Loucy (cell line): ENCODE results near the gene TSHZ2.

Source experiments
- H2AFZ ChIP-seq: fragments of 200-600 bp; sonication (generic); 2 replicates; pipeline ENCODE4 v1.6.0; 2016; ENCODE audit warnings: antibody characterized with exemption, mild to moderate bottlenecking, low read length, moderate library complexity
- H3F3A ChIP-seq: fragments of 200-600 bp; 2 replicates; pipeline ENCODE4 v1.6.0; 2016; ENCODE audit warnings: antibody characterized with exemption, low read depth, mild to moderate bottlenecking
- H3K27me3 ChIP-seq: fragments of 200-600 bp; sonication (generic); 2 replicates; pipeline ENCODE4 v1.6.1; 2014; ENCODE audit warnings: low read length, mild to moderate bottlenecking; ENCODE audit not compliant: insufficient read depth, poor library complexity, severe bottlenecking
- H3K36me3 ChIP-seq: fragments of 200-600 bp; sonication (generic); 2 replicates; pipeline ENCODE4 v1.6.1; 2016; ENCODE audit warnings: low read length; ENCODE audit not compliant: insufficient read depth
- H3K4me1 ChIP-seq: fragments of 200-600 bp; sonication (generic); 2 replicates; pipeline ENCODE4 v1.5.1; 2014; ENCODE audit warnings: low read length, mild to moderate bottlenecking; ENCODE audit not compliant: insufficient read depth, poor library complexity, severe bottlenecking
- H3K4me2 ChIP-seq: fragments of 200-600 bp; sonication (generic); 2 replicates; pipeline ENCODE4 v1.6.0; 2014; ENCODE audit warnings: antibody characterized with exemption, low read length, low read depth, mild to moderate bottlenecking; ENCODE audit not compliant: poor library complexity, severe bottlenecking
- H3K4me3 ChIP-seq: fragments of 200-600 bp; sonication (generic); 2 replicates; pipeline ENCODE4 v1.5.1; 2014; ENCODE audit warnings: low read length, mild to moderate bottlenecking, mixed read lengths; ENCODE audit not compliant: poor library complexity, severe bottlenecking
- H3K79me2 ChIP-seq: fragments of 200-600 bp; sonication (generic); 2 replicates; pipeline ENCODE4 v1.6.1; 2014; ENCODE audit warnings: low read length; ENCODE audit not compliant: insufficient read depth
- H3K9ac ChIP-seq: fragments of 200-600 bp; sonication (generic); 2 replicates; pipeline ENCODE4 v1.6.0; 2014; ENCODE audit warnings: mild to moderate bottlenecking, low read depth, low read length, moderate library complexity; ENCODE audit not compliant: poor library complexity, severe bottlenecking
- H3K9me2 ChIP-seq: fragments of 200-600 bp; sonication (generic); replicated peaks from 2 replicates; pipeline ENCODE4 v1.6.1; 2016; ENCODE audit warnings: low read depth, low read length, mixed read lengths
- H3K9me3 ChIP-seq: fragments of 200-600 bp; sonication (generic); 2 replicates; pipeline ENCODE4 v1.6.1; 2014; ENCODE audit warnings: mild to moderate bottlenecking, antibody characterized with exemption, low read length, low read depth; ENCODE audit not compliant: insufficient read depth
- H4K20me1 ChIP-seq: fragments of 200-600 bp; sonication (generic); 2 replicates; pipeline ENCODE4 v1.6.0; 2014; ENCODE audit warnings: antibody characterized with exemption, low read length, mild to moderate bottlenecking; ENCODE audit not compliant: insufficient read depth, poor library complexity, severe bottlenecking
- EZH2phosphoT487 ChIP-seq: fragments of 200-600 bp; IDR thresholded peaks from 2 replicates; pipeline ENCODE4 v1.6.1; 2018; ENCODE audit warnings: antibody characterized with exemption, mild to moderate bottlenecking, moderate library complexity, borderline replicate concordance
- TF ChIP-seq, protein P1 (sequence below): fragments of 200-600 bp; sonication (generic); conservative IDR thresholded peaks from 2 replicates; pipeline ENCODE4 v1.5.1; 2014; ENCODE audit warnings: mild to moderate bottlenecking, antibody characterized with exemption, low read length

Gene TSHZ2

DNA sequence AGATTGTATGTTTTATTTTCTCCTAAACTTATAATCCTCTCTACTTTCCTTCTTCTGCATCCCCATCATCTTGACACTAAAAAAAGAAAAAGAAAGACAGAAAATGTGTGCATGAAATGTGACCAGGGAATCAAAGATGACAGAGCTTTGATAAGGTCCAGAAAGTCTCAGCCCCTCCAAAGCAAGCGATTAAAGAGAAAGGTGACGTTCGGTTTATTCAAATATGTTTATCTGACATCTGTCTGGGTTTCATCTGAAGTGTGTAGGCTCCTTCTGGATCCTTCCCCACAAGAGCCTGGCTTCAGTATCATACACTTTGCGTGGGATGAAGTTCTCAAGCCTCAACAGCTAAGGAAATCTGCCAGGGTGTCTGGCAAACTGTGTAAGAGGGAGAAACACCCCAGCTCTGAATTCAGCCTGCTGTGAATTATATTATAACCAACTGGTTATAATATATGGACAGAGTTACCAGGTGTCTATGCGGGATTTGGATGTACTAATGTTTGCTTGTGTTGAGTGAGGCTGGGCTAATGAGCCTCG lies 358.5 kb downstream of the TSHZ2 start:
- Histone ChIP-seq H2AFZ (no peak overlapping the region), H3K36me3 (no peaks in the 10 kb centered on the region), H3F3A (no peaks in the 10 kb centered on the region), H3K9me2 (no peaks in the 10 kb centered on the region), H3K4me2 (no peak overlapping the region), H3K9ac (no peak overlapping the region), H3K4me3 (no peak overlapping the region), H4K20me1 (no peaks in the 10 kb centered on the region), H3K79me2 (no peaks in the 10 kb centered on the region), H3K27me3 (no peaks in the 10 kb centered on the region), H3K9me3 (no peaks in the 10 kb centered on the region), H3K4me1 (no peaks in the 10 kb centered on the region)
- TF ChIP-seq, protein P1, sequence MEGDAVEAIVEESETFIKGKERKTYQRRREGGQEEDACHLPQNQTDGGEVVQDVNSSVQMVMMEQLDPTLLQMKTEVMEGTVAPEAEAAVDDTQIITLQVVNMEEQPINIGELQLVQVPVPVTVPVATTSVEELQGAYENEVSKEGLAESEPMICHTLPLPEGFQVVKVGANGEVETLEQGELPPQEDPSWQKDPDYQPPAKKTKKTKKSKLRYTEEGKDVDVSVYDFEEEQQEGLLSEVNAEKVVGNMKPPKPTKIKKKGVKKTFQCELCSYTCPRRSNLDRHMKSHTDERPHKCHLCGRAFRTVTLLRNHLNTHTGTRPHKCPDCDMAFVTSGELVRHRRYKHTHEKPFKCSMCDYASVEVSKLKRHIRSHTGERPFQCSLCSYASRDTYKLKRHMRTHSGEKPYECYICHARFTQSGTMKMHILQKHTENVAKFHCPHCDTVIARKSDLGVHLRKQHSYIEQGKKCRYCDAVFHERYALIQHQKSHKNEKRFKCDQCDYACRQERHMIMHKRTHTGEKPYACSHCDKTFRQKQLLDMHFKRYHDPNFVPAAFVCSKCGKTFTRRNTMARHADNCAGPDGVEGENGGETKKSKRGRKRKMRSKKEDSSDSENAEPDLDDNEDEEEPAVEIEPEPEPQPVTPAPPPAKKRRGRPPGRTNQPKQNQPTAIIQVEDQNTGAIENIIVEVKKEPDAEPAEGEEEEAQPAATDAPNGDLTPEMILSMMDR = no peak
- TF ChIP-seq EZH2phosphoT487 = no peak

DNA sequence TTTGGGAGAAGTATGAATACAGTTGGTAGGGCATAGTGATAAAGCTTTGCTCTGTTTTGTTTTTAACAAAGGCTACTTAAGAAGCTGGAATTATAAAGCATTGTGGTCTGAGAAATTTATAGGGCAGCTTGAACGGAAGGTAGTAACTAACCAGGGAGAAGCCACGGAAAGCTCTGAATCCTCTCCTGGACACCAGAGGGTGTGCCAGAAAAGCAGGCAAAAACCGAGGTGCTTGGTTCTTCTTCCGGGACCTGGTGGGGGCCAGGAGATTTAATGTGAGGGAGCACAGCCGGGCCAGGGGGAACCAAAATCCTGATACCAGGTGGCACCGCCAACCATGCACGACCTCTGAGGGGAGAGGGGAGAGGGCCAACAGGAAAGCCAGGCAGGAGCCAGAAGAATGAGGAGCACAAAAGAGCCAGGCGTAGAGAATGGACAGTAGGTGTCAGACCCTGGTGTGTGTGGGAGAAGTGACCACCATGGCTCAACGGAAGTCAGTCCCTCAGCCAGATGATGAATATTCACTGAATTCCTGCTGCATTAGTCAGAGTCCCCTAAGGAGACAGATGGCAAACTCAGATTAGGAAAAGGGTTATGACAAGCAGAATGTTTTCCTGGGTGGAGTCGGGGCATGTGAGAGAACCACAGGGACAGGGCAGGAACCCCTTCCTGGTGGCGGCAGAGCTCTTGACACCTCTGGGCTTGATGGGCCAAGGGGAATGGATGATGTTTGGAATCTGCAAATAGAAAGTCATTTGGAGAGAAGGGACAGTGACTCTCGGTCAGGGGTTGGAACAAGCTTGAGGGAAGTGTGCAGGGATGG lies 359.2 kb downstream of the TSHZ2 start:
- Histone ChIP-seq H3K9me2 (no peaks in the 10 kb centered on the region), H3K27me3 (no peaks in the 10 kb centered on the region), H4K20me1 (no peaks in the 10 kb centered on the region), H3K36me3 (no peaks in the 10 kb centered on the region), H3K79me2 (no peaks in the 10 kb centered on the region), H3K4me1 (no peaks in the 10 kb centered on the region), H2AFZ (no peak overlapping the region), H3K9ac (no peak overlapping the region), H3F3A (no peaks in the 10 kb centered on the region), H3K4me3 (no peak overlapping the region), H3K9me3 (no peaks in the 10 kb centered on the region), H3K4me2 (no peak overlapping the region)
- TF ChIP-seq EZH2phosphoT487 = no peak
- TF ChIP-seq, protein P1 = no peak

DNA sequence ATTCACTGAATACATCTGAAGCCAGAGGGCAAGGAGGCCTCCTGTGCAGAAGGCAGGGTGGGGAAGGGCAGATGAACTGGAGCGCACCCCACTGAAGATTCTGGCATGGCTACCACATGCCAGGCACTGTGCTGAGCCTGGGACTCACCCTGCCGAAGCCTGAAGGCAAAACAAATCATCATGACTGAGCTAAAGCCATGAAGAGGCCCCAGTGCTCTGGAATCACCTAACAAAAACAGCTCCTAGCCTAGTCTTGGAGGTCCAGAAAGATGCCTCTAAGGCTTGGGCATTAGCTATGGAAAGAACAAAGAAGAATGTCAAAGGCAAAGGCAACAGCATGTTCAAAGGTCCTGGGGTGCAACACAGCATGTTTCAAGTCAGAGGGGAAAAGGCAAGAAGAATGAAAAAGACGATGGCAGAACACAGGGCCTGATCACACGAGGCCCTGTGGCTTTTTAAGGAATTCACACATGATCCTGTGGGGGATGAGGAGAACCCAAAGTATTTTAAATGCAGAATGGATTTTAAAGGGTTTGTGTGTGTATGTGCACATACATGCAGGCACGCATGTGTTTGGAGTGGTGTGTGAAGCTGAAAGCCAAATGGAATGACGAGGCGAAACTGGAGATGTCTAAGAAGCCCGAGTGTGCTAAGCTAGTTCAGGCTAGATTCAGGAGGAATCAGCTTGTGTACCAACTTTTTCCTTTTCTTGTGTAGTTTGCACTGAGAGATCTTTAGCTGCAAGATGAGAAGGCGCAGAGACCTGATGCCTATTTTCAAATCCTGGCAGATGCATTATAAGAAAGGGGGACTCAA lies 360.1 kb downstream of the TSHZ2 start:
- TF ChIP-seq, protein P1 = no peak
- TF ChIP-seq EZH2phosphoT487 = no peak
- no peak overlapping the region for H3K4me3 ChIP-seq
- H3K9ac ChIP-seq = no peak overlapping the region
- no peak overlapping the region for H2AFZ ChIP-seq
- H4K20me1 ChIP-seq = no peaks in the 10 kb centered on the region
- no peaks in the 10 kb centered on the region for H3K9me2 ChIP-seq
- no peaks in the 10 kb centered on the region for H3K9me3 ChIP-seq
- no peak overlapping the region for H3K4me2 ChIP-seq
- H3K4me1 ChIP-seq = no peaks in the 10 kb centered on the region
- H3K79me2 ChIP-seq = no peaks in the 10 kb centered on the region
- no peaks in the 10 kb centered on the region for H3K36me3 ChIP-seq
- no peaks in the 10 kb centered on the region for H3K27me3 ChIP-seq
- no peaks in the 10 kb centered on the region for H3F3A ChIP-seq
